ENCODE data around the gene CLCN7.

DNA sequence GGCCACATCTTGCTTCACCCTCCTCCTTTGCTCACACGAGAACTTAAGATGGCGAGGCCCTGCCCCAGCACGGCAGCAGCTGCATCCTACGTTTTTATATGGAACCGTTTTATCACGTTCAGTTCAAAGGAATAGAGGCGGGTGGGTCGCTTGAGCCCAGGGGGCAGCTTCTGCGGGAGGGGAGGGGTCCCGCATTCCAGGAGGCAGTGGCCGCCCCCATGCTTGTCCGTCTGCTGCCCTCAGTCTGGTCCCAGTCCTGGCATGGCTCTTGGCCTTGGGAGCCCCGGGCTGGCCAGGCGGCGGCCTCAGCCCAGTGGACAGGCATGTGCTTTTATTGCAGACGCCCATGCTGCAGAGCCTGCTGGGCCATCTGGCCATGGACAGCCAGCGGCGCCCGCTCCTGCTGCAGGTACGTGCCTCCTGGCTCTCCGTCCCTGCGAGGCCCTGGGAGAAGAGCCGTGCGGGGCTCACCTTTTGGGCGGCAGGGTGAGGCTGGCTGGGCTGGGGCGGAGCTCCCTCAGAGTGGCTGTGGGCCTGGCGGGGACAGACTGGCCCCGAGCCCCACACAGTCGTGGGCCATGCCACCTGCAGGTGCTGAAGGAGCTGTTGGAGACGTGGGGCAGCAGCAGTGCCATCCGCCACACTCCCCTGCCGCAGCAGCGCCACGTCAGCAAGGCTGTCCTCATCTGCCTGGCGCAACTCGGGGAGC lies 25.1 kb upstream of the CLCN7 start:
- no peak for TF ChIP-seq POLR2A (IDR thresholded peaks at IDR 0.05)
- TF ChIP-seq, protein P1, sequence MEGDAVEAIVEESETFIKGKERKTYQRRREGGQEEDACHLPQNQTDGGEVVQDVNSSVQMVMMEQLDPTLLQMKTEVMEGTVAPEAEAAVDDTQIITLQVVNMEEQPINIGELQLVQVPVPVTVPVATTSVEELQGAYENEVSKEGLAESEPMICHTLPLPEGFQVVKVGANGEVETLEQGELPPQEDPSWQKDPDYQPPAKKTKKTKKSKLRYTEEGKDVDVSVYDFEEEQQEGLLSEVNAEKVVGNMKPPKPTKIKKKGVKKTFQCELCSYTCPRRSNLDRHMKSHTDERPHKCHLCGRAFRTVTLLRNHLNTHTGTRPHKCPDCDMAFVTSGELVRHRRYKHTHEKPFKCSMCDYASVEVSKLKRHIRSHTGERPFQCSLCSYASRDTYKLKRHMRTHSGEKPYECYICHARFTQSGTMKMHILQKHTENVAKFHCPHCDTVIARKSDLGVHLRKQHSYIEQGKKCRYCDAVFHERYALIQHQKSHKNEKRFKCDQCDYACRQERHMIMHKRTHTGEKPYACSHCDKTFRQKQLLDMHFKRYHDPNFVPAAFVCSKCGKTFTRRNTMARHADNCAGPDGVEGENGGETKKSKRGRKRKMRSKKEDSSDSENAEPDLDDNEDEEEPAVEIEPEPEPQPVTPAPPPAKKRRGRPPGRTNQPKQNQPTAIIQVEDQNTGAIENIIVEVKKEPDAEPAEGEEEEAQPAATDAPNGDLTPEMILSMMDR (IDR thresholded peaks at IDR 0.05) = no peak

All from thyroid gland (tissue), 4 donors.